ENCODE results near the gene GRHL1. TPM values are rescaled to one million over a fixed set of nuclear protein-coding genes. Genes with fewer than 3 reads are reported as not detected.

Gene GRHL1
- polyA plus RNA-seq, 1 of the 3 experiments (the other 2 are of a cell fraction): 1.0 TPM

DNA sequence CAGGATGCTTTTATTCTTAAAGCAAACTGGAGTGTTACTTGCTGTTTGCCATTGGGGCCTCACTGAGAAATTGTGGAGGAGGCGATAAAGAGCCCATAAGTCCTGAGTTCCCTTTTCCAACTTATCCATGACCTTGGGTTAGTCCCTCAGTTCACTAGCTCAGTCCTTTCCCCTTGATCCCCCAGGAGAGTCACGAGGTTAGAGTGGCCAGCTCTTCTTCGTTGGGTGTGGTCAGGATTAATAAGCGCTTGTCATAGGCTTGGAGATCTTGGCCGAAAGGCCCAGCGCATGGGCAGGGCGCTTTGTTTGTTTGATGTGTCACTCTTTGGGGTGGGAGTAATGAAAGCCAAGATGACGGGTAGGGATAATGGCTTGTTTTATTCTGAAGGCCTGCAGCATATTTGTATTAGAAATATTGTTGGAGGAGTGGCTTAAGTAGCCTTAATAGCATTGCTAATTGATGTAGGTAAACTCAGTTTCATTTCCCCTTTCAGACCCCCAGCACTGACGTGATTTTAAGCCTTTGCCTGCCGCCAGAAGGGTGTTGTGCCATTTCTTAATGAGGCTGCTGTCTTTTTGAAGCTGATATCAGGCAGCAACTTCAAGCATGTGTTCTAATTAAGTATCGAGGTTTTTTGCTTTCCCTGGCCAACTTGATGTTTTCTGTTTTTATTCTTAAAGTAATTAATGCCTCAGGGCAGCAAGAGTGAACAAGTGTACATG lies 15.7 kb downstream of the GRHL1 start:
- H2AFZ ChIP-seq (ENCODE audit: low read depth): no peak overlapping the region
- H3K9me2 ChIP-seq: no peaks in the 10 kb centered on the region
- no peak overlapping the region for H3K4me2 ChIP-seq
- H3K27me3 ChIP-seq (ENCODE audit: insufficient read depth): no peaks in the 10 kb centered on the region
- H3K4me1 ChIP-seq (ENCODE audit: control insufficient read depth in 1 of 2, insufficient read depth in 2 of 2, low read depth in 1 of 2, low read length in 1 of 2): peaks cover 0 to 17% of the 10 kb centered on the region in 2 experiments; a peak in 2 of 4 replicates
- peaks cover 0 to 15% of the 10 kb centered on the region in 2 experiments for H3K36me3 ChIP-seq (replicated peaks in 1 of 2; ENCODE audit: control insufficient read depth in 1 of 2, insufficient read depth in 2 of 2, low read length in 1 of 2)
- no peaks in the 10 kb centered on the region for H3F3A ChIP-seq (replicated peaks; ENCODE audit: insufficient read depth)
- H3K27ac ChIP-seq (ENCODE audit: low read depth in 2 of 2, low read length in 1 of 2): no peak overlapping the region; a peak in 1 of 4 replicates
- no peak overlapping the region for H3K4me3 ChIP-seq (ENCODE audit: low read depth in 2 of 2, low read length in 1 of 2)
- no peak for DNase-seq
- H3K79me2 ChIP-seq (ENCODE audit: insufficient read depth): no peaks in the 10 kb centered on the region
- TF ChIP-seq POLR2AphosphoS5 (IDR thresholded peaks at IDR 0.05; ENCODE audit: low read depth, low read length) (no peak), FOXJ3 (CRISPR knock-in tag; IDR thresholded peaks at IDR 0.05) (no peak), EP300 (IDR thresholded peaks at IDR 0.05; ENCODE audit: borderline replicate concordance in 1 of 2, low read depth in 1 of 2, low read length in 1 of 2) (no peak), FOXM1 (IDR thresholded peaks at IDR 0.05; ENCODE audit: low read depth) (no peak), PBX3 (IDR thresholded peaks at IDR 0.05) (no peak), NFIC (IDR thresholded peaks at IDR 0.05; ENCODE audit: borderline replicate concordance) (no peak), JUND (IDR thresholded peaks at IDR 0.05) (no peak), RFX5 (IDR thresholded peaks at IDR 0.05; ENCODE audit: low read length) (no peak), YY1 (IDR thresholded peaks at IDR 0.05; ENCODE audit: low read depth) (no peak), TCF12 (IDR thresholded peaks at IDR 0.05) (no peak), GABPA (IDR thresholded peaks at IDR 0.05; ENCODE audit: low read depth) (no peak), SIN3A (IDR thresholded peaks at IDR 0.05; ENCODE audit: borderline replicate concordance, low read depth, low read length) (no peak), NRF1 (IDR thresholded peaks at IDR 0.05; ENCODE audit: low read depth, low read length) (no peak), FOSL2 (IDR thresholded peaks at IDR 0.05; ENCODE audit: borderline replicate concordance, low read depth) (no peak), TAF1 (IDR thresholded peaks at IDR 0.05; ENCODE audit: borderline replicate concordance, low read depth, low read length) (no peak)
- TF ChIP-seq, protein P1, sequence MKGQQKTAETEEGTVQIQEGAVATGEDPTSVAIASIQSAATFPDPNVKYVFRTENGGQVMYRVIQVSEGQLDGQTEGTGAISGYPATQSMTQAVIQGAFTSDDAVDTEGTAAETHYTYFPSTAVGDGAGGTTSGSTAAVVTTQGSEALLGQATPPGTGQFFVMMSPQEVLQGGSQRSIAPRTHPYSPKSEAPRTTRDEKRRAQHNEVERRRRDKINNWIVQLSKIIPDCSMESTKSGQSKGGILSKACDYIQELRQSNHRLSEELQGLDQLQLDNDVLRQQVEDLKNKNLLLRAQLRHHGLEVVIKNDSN (IDR thresholded peaks at IDR 0.05; ENCODE audit: borderline replicate concordance, low read depth): no peak
- TF ChIP-seq, protein P2, sequence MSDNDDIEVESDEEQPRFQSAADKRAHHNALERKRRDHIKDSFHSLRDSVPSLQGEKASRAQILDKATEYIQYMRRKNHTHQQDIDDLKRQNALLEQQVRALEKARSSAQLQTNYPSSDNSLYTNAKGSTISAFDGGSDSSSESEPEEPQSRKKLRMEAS (IDR thresholded peaks at IDR 0.05; ENCODE audit: low read depth): no peak
- ChIA-PET CTCF (interaction anchor here (0.9 to 7.7 kb wide), 8 partner anchors 10 to 168 kb away, joined by 3 to 107 read pairs (median 4); no protein-coding TSS in a partner anchor), POLR2A (no interaction called here)
- H3K9ac ChIP-seq: no peak overlapping the region
- H4K20me1 ChIP-seq (ENCODE audit: insufficient read depth): no peaks in the 10 kb centered on the region
- 83% methylated on average over 11 of the region's 11 CpGs for WGBS (ENCODE audit: low lambda C conversion rate)
- H3K9me3 ChIP-seq: no peaks in the 10 kb centered on the region

Measured in SK-N-SH (cell line).